Muscle of leg (tissue), 11 donors: ENCODE measurements around the gene INSRR. TPM values are rescaled to one million over a fixed set of nuclear protein-coding genes. Genes with fewer than 3 reads are reported as not detected.

Source experiments
- DNase-seq: peaks from one replicate; pipeline ENCODE4 v3.0.0; 2013
- H3K27ac ChIP-seq: one replicate; pipeline ENCODE4 v1.5.1; 2013; ENCODE audit warnings: mild to moderate bottlenecking, low read length, control low read depth
- H3K27me3 ChIP-seq: one replicate; pipeline ENCODE4 v1.6.1; 2013; ENCODE audit warnings: low read length; ENCODE audit not compliant: control insufficient read depth, insufficient read depth
- H3K36me3 ChIP-seq: one replicate; pipeline ENCODE4 v1.6.1; 2013; ENCODE audit warnings: low read length; ENCODE audit not compliant: control insufficient read depth, insufficient read depth
- H3K4me1 ChIP-seq: one replicate; pipeline ENCODE4 v1.6.1; 2013; ENCODE audit warnings: low read length; ENCODE audit not compliant: control insufficient read depth, insufficient read depth
- H3K4me3 ChIP-seq: one replicate; pipeline ENCODE4 v1.5.1; 2013; ENCODE audit warnings: low read length, control low read depth
- H3K9me3 ChIP-seq: replicated peaks from 2 replicates; pipeline ENCODE4 v1.6.1; 2013; ENCODE audit warnings: low read depth, low read length; ENCODE audit not compliant: control insufficient read depth
- WGBS: methylation state at CpG from one replicate; pipeline ENCODE4 v1.1.5; 2013; ENCODE audit warnings: missing lambda C conversion rate; ENCODE audit not compliant: insufficient coverage; 5-methylcytosine and 5-hydroxymethylcytosine counted together
- polyA plus RNA-seq, 8 donors: library from polyadenylated mRNA; unstranded; fragments of 120-200 nt; gene quantifications; one replicate each; pipeline versions ENCODE4 v1.2.1 to v1.2.3, GENCODE V29; 2013; ENCODE audit warnings: inconsistent platforms in 1 of 8, low replicate concordance in 1 of 8; ENCODE audit not compliant: insufficient read length in 8 of 8, insufficient read depth in 1 of 8
- total RNA-seq: library from RNA; stranded (reverse); fragments of 120-200 nt; gene quantifications from one replicate; pipeline ENCODE4 v1.2.4, GENCODE V29; 2013

INSRR gene
- total and polyA plus RNA-seq, 9 donors, result 0.18 to 1.2 (median 0.58) TPM

GRCh38 chr1:156796340-156797097 is 62.4 kb downstream of the INSRR start:
- Histone ChIP-seq H3K36me3 (peaks cover 79% of the 10 kb centered on the region), H3K27ac (no peak overlapping the region), H3K4me1 (peaks cover 11% of the 10 kb centered on the region), H3K4me3 (no peak overlapping the region), H3K9me3 (no peaks in the 10 kb centered on the region), H3K27me3 (no peaks in the 10 kb centered on the region)
- no peak for DNase-seq
- 68% methylated on average over 7 of the region's 8 CpGs for WGBS

- Histone ChIP-seq H3K4me3 (no peak overlapping the region), H3K36me3 (peaks cover 80% of the 10 kb centered on the region), H3K4me1 (peaks cover 5% of the 10 kb centered on the region), H3K9me3 (no peaks in the 10 kb centered on the region), H3K27me3 (no peaks in the 10 kb centered on the region), H3K27ac (no peak overlapping the region)
- no peak for DNase-seq
- 79% methylated on average over 2 of the region's 7 CpGs for WGBS
These were observed 63.1 kb downstream of the INSRR start for GRCh38 chr1:156795787-156796186.

GRCh38 chr1:156795374-156795733 is 63.6 kb downstream of the INSRR start:
- peaks cover 76% of the 10 kb centered on the region for H3K36me3 ChIP-seq
- DNase-seq, result no peak
- peaks cover 3% of the 10 kb centered on the region for H3K4me1 ChIP-seq
- 95% methylated on average over 4 of the region's 5 CpGs for WGBS
- H3K9me3 ChIP-seq, result no peaks in the 10 kb centered on the region
- no peaks in the 10 kb centered on the region for H3K27me3 ChIP-seq
- no peak overlapping the region for H3K27ac ChIP-seq
- no peak overlapping the region for H3K4me3 ChIP-seq

- Histone ChIP-seq H3K4me3 (no peak overlapping the region), H3K27ac (no peak overlapping the region), H3K27me3 (no peaks in the 10 kb centered on the region), H3K9me3 (no peaks in the 10 kb centered on the region), H3K36me3 (peaks cover 75% of the 10 kb centered on the region), H3K4me1 (no peaks in the 10 kb centered on the region)
- 80% methylated on average over 1 of the region's 7 CpGs for WGBS
- no peak for DNase-seq
These were observed 64.2 kb downstream of the INSRR start for GRCh38 chr1:156794506-156795373.

Other genes starting within 250 kb of the INSRR start
- 0.44 TPM for gene HAPLN2, start 239.7 kb downstream of the INSRR start, total RNA-seq
- under 1 TPM; 0.11 to 0.75 (median 0.41) TPM for gene HAPLN2, start 239.7 kb downstream of the INSRR start, polyA plus RNA-seq
- gene BCAN, start 217.0 kb downstream of the INSRR start, total RNA-seq, result 0.58 TPM
- 1 to 10 TPM; 1.7 to 4.8 (median 2.9) TPM for gene BCAN, start 217.0 kb downstream of the INSRR start, polyA plus RNA-seq
- gene NES, start 181.7 kb downstream of the INSRR start, total RNA-seq, result 590 TPM
- 1,000 to 10,000 TPM in 3 of 8 donors, 100 to 1,000 TPM in 5; 662 to 1,263 (median 888) TPM for gene NES, start 181.7 kb downstream of the INSRR start, polyA plus RNA-seq
- gene CRABP2, start 153.5 kb downstream of the INSRR start, total RNA-seq, result 268 TPM
- gene CRABP2, start 153.5 kb downstream of the INSRR start, polyA plus RNA-seq, result 100 to 1,000 TPM; 209 to 376 (median 271) TPM
- 13.9 TPM for gene METTL25B, start 130.6 kb downstream of the INSRR start, total RNA-seq
- 10 to 100 TPM; 13.9 to 24.7 (median 18.6) TPM for gene METTL25B, start 130.6 kb downstream of the INSRR start, polyA plus RNA-seq
- gene ISG20L2, start 130.4 kb downstream of the INSRR start, total RNA-seq, result 14.0 TPM
- 10 to 100 TPM; 20.7 to 29.4 (median 25.3) TPM for gene ISG20L2, start 130.4 kb downstream of the INSRR start, polyA plus RNA-seq
- gene MRPL24, start 118.0 kb downstream of the INSRR start, total RNA-seq, result 65.0 TPM
- gene MRPL24, start 118.0 kb downstream of the INSRR start, polyA plus RNA-seq, result 10 to 100 TPM; 64.7 to 74.0 (median 69.1) TPM
- gene HDGF, start 107.4 kb downstream of the INSRR start, total RNA-seq, result 123 TPM
- 100 to 1,000 TPM; 145 to 184 (median 166) TPM for gene HDGF, start 107.4 kb downstream of the INSRR start, polyA plus RNA-seq
- gene PRCC, start 91.6 kb downstream of the INSRR start, total RNA-seq, result 22.7 TPM
- 10 to 100 TPM; 55.8 to 75.7 (median 63.4) TPM for gene PRCC, start 91.6 kb downstream of the INSRR start, polyA plus RNA-seq
- 0.71 TPM for gene SH2D2A, start 42.3 kb downstream of the INSRR start, total RNA-seq
- 1 to 10 TPM in 4 of 8 donors, under 1 TPM in 4; 0.61 to 1.4 (median 0.98) TPM for gene SH2D2A, start 42.3 kb downstream of the INSRR start, polyA plus RNA-seq
- 0.35 TPM for gene NTRK1, start 1.7 kb upstream of the INSRR start, total RNA-seq
- 1 to 10 TPM in 3 of 8 donors, under 1 TPM in 5; 0.41 to 1.9 (median 0.91) TPM for gene NTRK1, start 1.7 kb upstream of the INSRR start, polyA plus RNA-seq
- gene PEAR1, start 34.6 kb upstream of the INSRR start, total RNA-seq, result 12.2 TPM
- 10 to 100 TPM; 17.9 to 35.0 (median 28.7) TPM for gene PEAR1, start 34.6 kb upstream of the INSRR start, polyA plus RNA-seq
- 0.53 TPM for gene LRRC71, start 61.5 kb upstream of the INSRR start, total RNA-seq
- 1 to 10 TPM in 4 of 8 donors, under 1 TPM in 4; 0.39 to 1.5 (median 0.92) TPM for gene LRRC71, start 61.5 kb upstream of the INSRR start, polyA plus RNA-seq
- gene ARHGEF11, start 186.6 kb upstream of the INSRR start, total RNA-seq, result 20.9 TPM
- gene ARHGEF11, start 186.6 kb upstream of the INSRR start, polyA plus RNA-seq, result 10 to 100 TPM; 18.4 to 30.0 (median 22.9) TPM
- gene ETV3L, start 240.7 kb upstream of the INSRR start, total RNA-seq, result not detected
- gene ETV3L, start 240.7 kb upstream of the INSRR start, polyA plus RNA-seq, result not detected